Rectal smooth muscle tissue (tissue), 1 donor: ENCODE results near the gene PAX6.
A peak's percentile ranks its signal among the peaks of the same experiment; 100 is the strongest.

ENCODE experiments used
- H3K27ac ChIP-seq: one replicate; pipeline ENCODE4 v1.7.0; 2013; ENCODE audit warnings: low read depth, low read length, inconsistent platforms
- H3K27me3 ChIP-seq: one replicate; pipeline ENCODE4 v1.7.0; 2013; ENCODE audit warnings: low read length; ENCODE audit not compliant: control insufficient read depth, insufficient read depth
- H3K36me3 ChIP-seq: one replicate; pipeline ENCODE4 v1.7.0; 2013; ENCODE audit warnings: low read length; ENCODE audit not compliant: control insufficient read depth, insufficient read depth
- H3K4me1 ChIP-seq: one replicate; pipeline ENCODE4 v1.7.0; 2013; ENCODE audit warnings: low read length; ENCODE audit not compliant: control insufficient read depth, insufficient read depth
- H3K4me3 ChIP-seq: one replicate; pipeline ENCODE4 v1.7.0; 2013; ENCODE audit warnings: low read length
- H3K9ac ChIP-seq: one replicate; pipeline ENCODE4 v1.7.0; 2013; ENCODE audit warnings: low read length

PAX6 gene

DNA sequence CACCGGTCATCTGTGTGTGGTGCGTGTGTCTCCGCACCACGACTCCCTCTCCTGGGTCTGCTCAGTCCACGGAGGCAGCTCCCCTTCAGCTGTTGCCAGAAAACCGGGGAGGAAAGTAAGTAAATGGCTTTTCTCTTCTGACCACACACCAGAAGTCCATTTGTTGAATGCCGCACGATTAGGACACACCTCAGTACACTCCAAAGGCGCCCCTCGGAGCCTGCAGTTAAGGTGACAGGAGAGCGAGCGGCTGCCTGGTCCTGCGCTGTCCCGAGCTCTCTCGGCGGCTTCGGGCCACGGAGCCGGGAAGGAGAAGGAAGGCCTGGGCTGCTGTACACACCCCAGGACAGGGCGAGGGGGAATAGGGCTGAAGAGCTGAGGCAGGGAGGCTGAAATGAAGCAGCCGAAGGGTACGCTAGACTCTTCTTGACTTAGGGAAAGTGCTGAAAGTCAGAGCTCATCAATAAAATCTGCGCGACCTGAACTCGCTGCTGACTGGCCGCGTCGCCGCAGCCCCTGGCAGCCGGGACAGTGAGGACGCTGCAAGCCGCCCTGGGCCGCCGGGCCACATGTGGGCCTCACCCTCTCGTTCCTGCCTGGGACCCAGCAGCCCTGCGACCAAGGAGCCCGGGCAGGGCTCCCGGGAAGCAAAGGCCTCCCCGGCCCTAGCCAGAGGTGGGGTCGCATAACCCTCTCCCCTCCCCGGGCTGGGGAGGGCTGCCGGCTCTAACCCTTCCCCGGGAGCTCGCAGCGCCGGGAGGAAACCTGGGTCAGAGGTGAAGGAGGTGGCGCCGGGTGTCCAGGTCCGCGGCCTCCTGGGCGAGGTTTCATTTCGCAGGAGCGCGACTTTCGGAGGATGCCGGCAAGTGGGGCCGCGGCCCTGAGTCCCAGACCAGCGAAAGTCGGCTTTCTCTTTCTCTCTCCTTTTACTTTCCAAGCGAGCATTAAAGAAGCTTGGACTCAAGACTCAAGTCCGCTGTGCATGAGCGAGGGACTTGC, 1.6 kb upstream of the PAX6 start:
- Histone ChIP-seq H3K36me3 (no peaks in the 10 kb centered on the region), H3K9ac (no peak overlapping the region), H3K4me1 (peaks cover 5% of the 10 kb centered on the region), H3K27ac (no peak overlapping the region), H3K27me3 (peaks cover 69% of the 10 kb centered on the region), H3K4me3 (peak overlapping the region; percentile 52)

- Histone ChIP-seq H3K4me3 (peak overlapping the region; percentile 42), H3K4me1 (peaks cover 5% of the 10 kb centered on the region), H3K27ac (no peak overlapping the region), H3K27me3 (peaks cover 71% of the 10 kb centered on the region), H3K36me3 (no peaks in the 10 kb centered on the region), H3K9ac (no peak overlapping the region)
Measured at GRCh38 chr11:31809857-31810778, 1.0 kb downstream of the PAX6 start.

DNA sequence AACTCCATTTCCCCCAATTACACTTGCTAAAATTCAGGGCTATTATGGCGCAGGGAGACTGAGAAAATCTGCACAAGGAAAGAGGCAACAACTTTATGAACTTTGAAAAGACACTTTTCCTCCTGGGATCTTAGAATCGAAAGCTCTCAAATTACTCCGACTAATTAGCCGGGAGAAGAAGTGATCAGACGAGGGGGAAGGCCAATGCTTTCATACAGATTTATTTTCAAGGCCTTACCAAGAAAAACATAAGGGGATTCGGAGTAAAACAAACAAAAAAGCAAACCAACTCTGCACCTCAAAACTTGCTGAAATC, 1.6 kb downstream of the PAX6 start:
- Histone ChIP-seq H3K27ac (no peak overlapping the region), H3K27me3 (peaks cover 71% of the 10 kb centered on the region), H3K36me3 (no peaks in the 10 kb centered on the region), H3K9ac (no peak overlapping the region), H3K4me1 (peaks cover 5% of the 10 kb centered on the region), H3K4me3 (no peak overlapping the region)

GRCh38 chr11:31808721-31809540, 2.2 kb downstream of the PAX6 start:
- H3K36me3 ChIP-seq: no peaks in the 10 kb centered on the region
- H3K27ac ChIP-seq: no peak overlapping the region
- H3K27me3 ChIP-seq: peaks cover 72% of the 10 kb centered on the region
- H3K9ac ChIP-seq: no peak overlapping the region
- no peak overlapping the region for H3K4me3 ChIP-seq
- peaks cover 5% of the 10 kb centered on the region for H3K4me1 ChIP-seq

GRCh38 chr11:31807799-31808667, 3.1 kb downstream of the PAX6 start:
- Histone ChIP-seq H3K4me3 (no peak overlapping the region), H3K36me3 (no peaks in the 10 kb centered on the region), H3K9ac (no peak overlapping the region), H3K27ac (no peak overlapping the region), H3K4me1 (peaks cover 5% of the 10 kb centered on the region), H3K27me3 (peaks cover 74% of the 10 kb centered on the region)

- Histone ChIP-seq H3K4me1 (no peaks in the 10 kb centered on the region), H3K4me3 (no peak overlapping the region), H3K27me3 (peaks cover 71% of the 10 kb centered on the region), H3K9ac (no peak overlapping the region), H3K27ac (no peak overlapping the region), H3K36me3 (no peaks in the 10 kb centered on the region)
Measured at GRCh38 chr11:31806928-31807798, 4.0 kb downstream of the PAX6 start.

- Histone ChIP-seq H3K4me3 (no peak overlapping the region), H3K9ac (no peak overlapping the region), H3K36me3 (no peaks in the 10 kb centered on the region), H3K27me3 (peaks cover 71% of the 10 kb centered on the region), H3K4me1 (no peaks in the 10 kb centered on the region), H3K27ac (no peak overlapping the region)
Measured at GRCh38 chr11:31806186-31806927, 4.8 kb downstream of the PAX6 start.

- no peak overlapping the region for H3K4me3 ChIP-seq
- H3K9ac ChIP-seq: no peak overlapping the region
- H3K27ac ChIP-seq: no peak overlapping the region
- H3K4me1 ChIP-seq: no peaks in the 10 kb centered on the region
- peaks cover 67% of the 10 kb centered on the region for H3K27me3 ChIP-seq
- H3K36me3 ChIP-seq: no peaks in the 10 kb centered on the region
Measured at GRCh38 chr11:31805629-31806185, 5.4 kb downstream of the PAX6 start.

- H3K9ac ChIP-seq: no peak overlapping the region
- no peak overlapping the region for H3K4me3 ChIP-seq
Measured at GRCh38 chr11:31805037-31805628, 6.0 kb downstream of the PAX6 start.

More at GRCh38 chr11:31805037-31805628, 6.0 kb downstream of the PAX6 start:
- Histone ChIP-seq H3K4me1 (no peaks in the 10 kb centered on the region), H3K27ac (no peak overlapping the region), H3K36me3 (no peaks in the 10 kb centered on the region), H3K27me3 (peaks cover 69% of the 10 kb centered on the region)
